ENCODE measurements around the gene CASK.

Gene CASK

GRCh38 chrX:41561045-41561444 lies 362.3 kb downstream of the CASK start:
- no peak for TF ChIP-seq CTCF (IDR thresholded peaks at IDR 0.05; ENCODE audit: low read depth, low read length, missing control alignments)
- H3K4me3 ChIP-seq (ENCODE audit: low read depth, low read length) = no peak overlapping the region
- in situ Hi-C loops (cut with HindIII; ENCODE audit: low sequenced_read_pairs) = no loop called here
- DNase-seq (ENCODE audit: low read depth) = peak; percentile 71

GRCh38 chrX:41559235-41560052 lies 363.9 kb downstream of the CASK start:
- TF ChIP-seq CTCF (IDR thresholded peaks at IDR 0.05; ENCODE audit: low read depth, low read length, missing control alignments) = no peak
- H3K4me3 ChIP-seq (ENCODE audit: low read depth, low read length) = no peak overlapping the region
- in situ Hi-C loops (cut with HindIII; ENCODE audit: low sequenced_read_pairs) = no loop called here
- DNase-seq (ENCODE audit: low read depth) = peak; percentile 43

- in situ Hi-C loops (cut with HindIII; ENCODE audit: low sequenced_read_pairs) = no loop called here
- DNase-seq (ENCODE audit: low read depth) = no peak
- peak; percentile 31 for TF ChIP-seq CTCF (IDR thresholded peaks at IDR 0.05; ENCODE audit: low read depth, low read length, missing control alignments)
- H3K4me3 ChIP-seq (ENCODE audit: low read depth, low read length) = no peak overlapping the region
Observed at GRCh38 chrX:41558531-41558930, 364.8 kb downstream of the CASK start.

- no peak for DNase-seq (ENCODE audit: low read depth)
- no peak for TF ChIP-seq CTCF (IDR thresholded peaks at IDR 0.05; ENCODE audit: low read depth, low read length, missing control alignments)
- in situ Hi-C loops (cut with HindIII; ENCODE audit: low sequenced_read_pairs) = no loop called here
- no peak overlapping the region for H3K4me3 ChIP-seq (ENCODE audit: low read depth, low read length)
Observed at GRCh38 chrX:41556958-41557357, 366.4 kb downstream of the CASK start.

GRCh38 chrX:41553688-41554087 lies 369.7 kb downstream of the CASK start:
- in situ Hi-C loops (cut with HindIII; ENCODE audit: low sequenced_read_pairs) = no loop called here
- H3K4me3 ChIP-seq (ENCODE audit: low read depth, low read length) = no peak overlapping the region
- no peak for DNase-seq (ENCODE audit: low read depth)
- no peak for TF ChIP-seq CTCF (IDR thresholded peaks at IDR 0.05; ENCODE audit: low read depth, low read length, missing control alignments)

- TF ChIP-seq CTCF (IDR thresholded peaks at IDR 0.05; ENCODE audit: low read depth, low read length, missing control alignments) = no peak
- in situ Hi-C loops (cut with HindIII; ENCODE audit: low sequenced_read_pairs) = no loop called here
- DNase-seq (ENCODE audit: low read depth) = no peak
- H3K4me3 ChIP-seq (ENCODE audit: low read depth, low read length) = no peak overlapping the region
Observed at GRCh38 chrX:41548411-41548810, 374.9 kb downstream of the CASK start.

Data from astrocyte of the cerebellum (primary cell).